GM23248 (cell line): ENCODE results near the gene NME2. TPM values are rescaled to one million over a fixed set of nuclear protein-coding genes. Genes with fewer than 3 reads are reported as not detected.

Source experiments
- DNase-seq: peaks from one replicate; pipeline ENCODE4 v3.0.0-alpha.2; 2015
- H2AFZ ChIP-seq: fragments of 200-600 bp; sonication (generic); 2 replicates; pipeline ENCODE4 v1.6.1; 2016; ENCODE audit warnings: antibody characterized with exemption
- H3F3A ChIP-seq: fragments of 200-600 bp; sonication (generic); 2 replicates; pipeline ENCODE4 v1.6.1; 2016; ENCODE audit warnings: mild to moderate bottlenecking, antibody characterized with exemption, mixed run types; ENCODE audit not compliant: insufficient read depth
- H3K27ac ChIP-seq: fragments of 200-600 bp; sonication (generic); 2 replicates; pipeline ENCODE4 v1.5.1; 2016; ENCODE audit warnings: mild to moderate bottlenecking
- H3K27me3 ChIP-seq: fragments of 200-600 bp; sonication (generic); replicated peaks from 2 replicates; pipeline ENCODE4 v1.6.1; 2016; ENCODE audit warnings: mild to moderate bottlenecking; ENCODE audit not compliant: insufficient read depth
- H3K36me3 ChIP-seq: fragments of 200-600 bp; sonication (generic); 2 replicates; pipeline ENCODE4 v1.6.1; 2016; ENCODE audit warnings: low read depth, mild to moderate bottlenecking
- H3K4me1 ChIP-seq: fragments of 200-600 bp; sonication (generic); 2 replicates; pipeline ENCODE4 v1.6.1; 2016; ENCODE audit warnings: mild to moderate bottlenecking; ENCODE audit not compliant: insufficient read depth
- H3K4me2 ChIP-seq: fragments of 200-600 bp; sonication (generic); one replicate; pipeline ENCODE4 v1.6.1; 2016; ENCODE audit warnings: mild to moderate bottlenecking; ENCODE audit not compliant: unreplicated experiment
- H3K4me3 ChIP-seq: fragments of 200-600 bp; sonication (generic); 2 replicates; pipeline ENCODE4 v1.5.1; 2016; ENCODE audit warnings: mild to moderate bottlenecking
- H3K79me2 ChIP-seq: fragments of 200-600 bp; sonication (generic); 2 replicates; pipeline ENCODE4 v1.6.1; 2016; ENCODE audit warnings: mild to moderate bottlenecking; ENCODE audit not compliant: insufficient read depth
- H3K9ac ChIP-seq: fragments of 200-600 bp; sonication (generic); 2 replicates; pipeline ENCODE4 v1.6.1; 2016; ENCODE audit warnings: mild to moderate bottlenecking
- H3K9me2 ChIP-seq: fragments of 200-600 bp; sonication (generic); 2 replicates; pipeline ENCODE4 v1.6.1; 2016; ENCODE audit warnings: mixed run types, mild to moderate bottlenecking, moderate library complexity; ENCODE audit not compliant: insufficient read depth
- H3K9me3 ChIP-seq: fragments of 200-600 bp; sonication (generic); one replicate; pipeline ENCODE4 v1.6.1; 2017; ENCODE audit warnings: low read depth
- H4K20me1 ChIP-seq: fragments of 200-600 bp; sonication (generic); 2 replicates; pipeline ENCODE4 v1.6.0; 2016; ENCODE audit not compliant: insufficient read depth
- EZH2 ChIP-seq: fragments of 200-600 bp; sonication (generic); IDR thresholded peaks from 2 replicates; pipeline ENCODE4 v1.6.1; 2018; ENCODE audit warnings: antibody characterized with exemption, mild to moderate bottlenecking; ENCODE audit not compliant: insufficient read depth, poor library complexity, severe bottlenecking
- EZH2phosphoT487 ChIP-seq: fragments of 200-600 bp; sonication (generic); IDR thresholded peaks from 2 replicates; pipeline ENCODE4 v1.6.1; 2018; ENCODE audit warnings: antibody characterized with exemption, moderate library complexity, mild to moderate bottlenecking, low read depth; ENCODE audit not compliant: insufficient read depth
- WGBS, 2 experiments: methylation state at CpG; one replicate each; pipeline ENCODE4 v1.1.6; 2015 to 2017; ENCODE audit warnings: low lambda C conversion rate in 2 of 2, low coverage in 1 of 2; ENCODE audit errors: missing lambda C conversion rate in 2 of 2; 5-methylcytosine and 5-hydroxymethylcytosine counted together
- in situ Hi-C: fragments of 300-500 bp; cut with MboI; formaldehyde crosslinking; loops from 2 replicates; pipeline ENCODE4 v1.15.0; 2020
- polyA plus RNA-seq: library from polyadenylated mRNA; unstranded; fragments of >200 nt; fragmentation: Nextera tagmentation; extraction: Ambion mirVana; gene quantifications from 2 replicates; pipeline ENCODE4 v1.2.1, GENCODE V29; 2016
- total RNA-seq: library from RNA; depleted of rRNA; stranded (reverse); fragments of >200 nt; shearing (Covaris generic); gene quantifications from 2 replicates; pipeline ENCODE4 v1.2.3, GENCODE V29; 2014

NME2 gene
- total and polyA plus RNA-seq, 2 experiments from 2014 or later = 673 to 933 TPM

DNA sequence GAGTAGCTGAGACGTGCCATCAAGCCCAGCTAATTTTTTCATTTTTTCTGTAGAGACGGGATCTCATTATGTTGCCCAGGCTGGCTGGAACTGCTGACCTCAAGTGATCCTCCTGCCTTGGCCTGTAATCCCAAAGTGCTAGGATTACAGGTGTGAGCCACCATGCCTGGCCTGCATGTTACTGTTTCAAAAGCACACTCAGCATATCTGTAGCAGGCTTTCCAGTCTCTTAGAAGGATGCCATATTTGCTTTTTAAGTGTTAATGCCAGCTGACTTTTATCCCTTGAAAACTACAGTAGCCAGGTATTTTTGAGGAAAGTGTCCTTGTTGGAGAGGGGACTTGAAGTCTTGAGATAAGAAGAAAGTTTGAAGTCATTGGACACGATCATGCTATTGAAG lies 30.3 kb upstream of the NME2 start:
- in situ Hi-C loops = no loop called here
- no peak overlapping the region for H3K9ac ChIP-seq
- no peak for TF ChIP-seq EZH2phosphoT487
- TF ChIP-seq EZH2 = no peak

DNA sequence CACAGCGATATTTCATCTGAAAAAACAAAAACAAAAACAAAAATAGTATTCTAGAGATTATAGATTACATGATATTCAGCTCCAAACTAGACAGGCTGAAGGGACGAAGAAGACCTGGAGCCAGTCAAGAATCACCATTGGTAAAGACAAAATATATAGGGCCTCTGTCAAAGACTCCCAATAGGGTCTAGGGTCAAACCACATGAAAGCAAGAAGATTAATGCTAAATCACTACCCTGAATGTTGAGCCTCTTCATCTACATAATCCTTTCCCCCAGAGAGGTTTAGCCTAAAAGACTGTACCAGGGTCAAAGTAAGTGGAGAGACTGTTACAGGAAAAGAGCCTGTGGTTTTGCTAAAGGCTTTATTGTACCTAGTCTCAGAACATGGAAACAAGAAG lies 23.6 kb upstream of the NME2 start:
- H3K9me2 ChIP-seq = no peaks in the 10 kb centered on the region
- in situ Hi-C loops = no loop called here
- H3K36me3 ChIP-seq = no peaks in the 10 kb centered on the region
- no peak overlapping the region for H3K27ac ChIP-seq
- H3K79me2 ChIP-seq = no peaks in the 10 kb centered on the region
- TF ChIP-seq EZH2phosphoT487 (no peak), EZH2 (no peak)
- no peaks in the 10 kb centered on the region for H3K27me3 ChIP-seq
- H3K4me1 ChIP-seq = peaks cover 11% of the 10 kb centered on the region
- no peak for DNase-seq
- H3K4me2 ChIP-seq = no peak overlapping the region
- H3K9ac ChIP-seq = no peak overlapping the region
- H3K4me3 ChIP-seq = no peak overlapping the region
- no peaks in the 10 kb centered on the region for H3K9me3 ChIP-seq
- no peaks in the 10 kb centered on the region for H4K20me1 ChIP-seq
- H2AFZ ChIP-seq = no peak overlapping the region
- WGBS, 2 experiments = 75 to 77% methylated on average over 2 of the region's 2 CpGs
- peaks cover 5% of the 10 kb centered on the region for H3F3A ChIP-seq

More for the DNA sequence above, 30.3 kb upstream of the NME2 start:
- Histone ChIP-seq H3K4me1 (peaks cover 11% of the 10 kb centered on the region), H2AFZ (no peak overlapping the region), H3K27ac (no peak overlapping the region), H3K36me3 (no peaks in the 10 kb centered on the region), H4K20me1 (no peaks in the 10 kb centered on the region), H3K4me2 (no peak overlapping the region), H3K27me3 (no peaks in the 10 kb centered on the region), H3F3A (0 out of 2 replicates have a peak, but pooled peaks cover 7% of the 10 kb centered on the region), H3K9me3 (no peaks in the 10 kb centered on the region), H3K9me2 (no peaks in the 10 kb centered on the region), H3K4me3 (no peak overlapping the region), H3K79me2 (no peaks in the 10 kb centered on the region)
- DNase-seq = no peak
- 78 to 79% methylated on average over 3 of the region's 3 CpGs for WGBS, 2 experiments

GRCh38 chr17:51144266-51145022 lies 21.8 kb upstream of the NME2 start:
- no peaks in the 10 kb centered on the region for H3K9me2 ChIP-seq
- no peak overlapping the region for H3K9ac ChIP-seq
- H3K9me3 ChIP-seq = no peaks in the 10 kb centered on the region
- in situ Hi-C loops = loop anchor here (5.0 kb wide), 1 partner anchor 142 kb away; no protein-coding TSS in a partner anchor
- H3K4me2 ChIP-seq = no peak overlapping the region
- H3K36me3 ChIP-seq = no peaks in the 10 kb centered on the region
- no peaks in the 10 kb centered on the region for H4K20me1 ChIP-seq
- no peak overlapping the region for H2AFZ ChIP-seq
- 46 to 52% methylated on average over 6 of the region's 6 CpGs for WGBS, 2 experiments
- no peaks in the 10 kb centered on the region for H3K79me2 ChIP-seq
- peaks cover 5% of the 10 kb centered on the region for H3F3A ChIP-seq
- H3K27me3 ChIP-seq = no peaks in the 10 kb centered on the region
- DNase-seq = no peak
- peaks cover 16% of the 10 kb centered on the region for H3K4me1 ChIP-seq
- no peak overlapping the region for H3K4me3 ChIP-seq
- H3K27ac ChIP-seq = no peak overlapping the region
- TF ChIP-seq EZH2phosphoT487 = no peak
- TF ChIP-seq EZH2 = no peak

- H3K9me2 ChIP-seq = no peaks in the 10 kb centered on the region
- WGBS, 2 experiments = 52 to 54% methylated on average over 4 of the region's 4 CpGs
- H3K9me3 ChIP-seq = no peaks in the 10 kb centered on the region
- no peak overlapping the region for H3K4me3 ChIP-seq
- H3F3A ChIP-seq = peaks cover 9% of the 10 kb centered on the region
- H3K27me3 ChIP-seq = no peaks in the 10 kb centered on the region
- peak; percentile 47 for DNase-seq
- peak overlapping the region; percentile 37 for H3K27ac ChIP-seq
- peaks cover 20% of the 10 kb centered on the region for H3K4me1 ChIP-seq
- peak overlapping the region; percentile 13; the same call in 1 of the 2 replicates for H3K9ac ChIP-seq
- no peaks in the 10 kb centered on the region for H3K36me3 ChIP-seq
- H3K79me2 ChIP-seq = no peaks in the 10 kb centered on the region
- H3K4me2 ChIP-seq = no peak overlapping the region
- TF ChIP-seq EZH2phosphoT487 = no peak
- TF ChIP-seq EZH2 = no peak
- in situ Hi-C loops = loop anchor here (5.0 kb wide), 1 partner anchor 145 kb away; no protein-coding TSS in a partner anchor
- H2AFZ ChIP-seq = 0 out of 2 replicates have a peak overlapping the region, but pooled peaks have one; percentile 41
- no peaks in the 10 kb centered on the region for H4K20me1 ChIP-seq
Observed at GRCh38 chr17:51147650-51148049, 18.6 kb upstream of the NME2 start.
